Breast epithelium (tissue), 4 donors: ENCODE measurements around the gene PNPLA7. TPM values are rescaled to one million over a fixed set of nuclear protein-coding genes. Genes with fewer than 3 reads are reported as not detected.

Source experiments
- DNase-seq, 2 donors: peaks; one replicate each; pipeline ENCODE4 v3.0.0-alpha.2; 2019; ENCODE audit warnings: low spot score in 2 of 2
- H3K27ac ChIP-seq, 2 donors: fragments of 200-600 bp; sonication (generic) in 1 of 2; one replicate each; pipeline ENCODE4 v1.5.1; 2016 to 2019; ENCODE audit warnings: mild to moderate bottlenecking in 1 of 2
- H3K27me3 ChIP-seq, 2 donors: fragments of 200-600 bp; sonication (generic) in 1 of 2; one replicate each; pipeline versions ENCODE4 v1.5.1 to v1.6.0; 2017 to 2019; ENCODE audit warnings: control low read depth in 1 of 2, mild to moderate bottlenecking in 1 of 2
- H3K36me3 ChIP-seq: fragments of 200-600 bp; one replicate; pipeline ENCODE4 v1.5.1; 2019
- H3K4me1 ChIP-seq, 2 donors: fragments of 200-600 bp; sonication (generic); one replicate each; pipeline ENCODE4 v1.5.1; 2016 to 2019; ENCODE audit warnings: control low read depth in 1 of 2
- H3K4me3 ChIP-seq, 3 donors: fragments of 200-600 bp; sonication (generic); 1 replicate in 2 of 3; 2 replicates in 1 of 3; pipeline ENCODE4 v1.5.1; 2016 to 2019; ENCODE audit warnings: mild to moderate bottlenecking in 3 of 3, moderate library complexity in 2 of 3
- H3K9me3 ChIP-seq, 2 donors: fragments of 200-600 bp; sonication (generic) in 1 of 2; one replicate each; pipeline ENCODE4 v1.5.1; 2016 to 2019; ENCODE audit warnings: control low read depth in 1 of 2
- CTCF ChIP-seq, 3 donors: fragments of 450-650 bp; IDR thresholded peaks; one replicate each; pipeline ENCODE4 v1.5.1; 2016 to 2017; ENCODE audit warnings: antibody characterized with exemption in 3 of 3, mild to moderate bottlenecking in 3 of 3, moderate library complexity in 3 of 3
- POLR2A ChIP-seq: fragments of 450-650 bp; IDR thresholded peaks from one replicate; pipeline ENCODE4 v1.6.1; 2016; ENCODE audit warnings: antibody characterized with exemption, mild to moderate bottlenecking, moderate library complexity
- POLR2AphosphoS5 ChIP-seq, 3 donors: sonication (generic); formaldehyde crosslinking; IDR thresholded peaks; one replicate each; pipeline ENCODE4 v1.6.1; 2017; ENCODE audit warnings: antibody characterized with exemption in 3 of 3
- intact Hi-C: fragments of 100-400 bp; cut with DNase I; formaldehyde crosslinking; loops from one replicate; pipeline ENCODE4 v1.15.1; 2023; ENCODE audit warnings: low total_unique reads
- total RNA-seq, 3 donors: library from RNA; depleted of rRNA; stranded (reverse); fragments of >200 nt; gene quantifications; one replicate each; pipeline ENCODE4 v1.1.0, GENCODE V29; 2016

Gene PNPLA7
- total RNA-seq, 3 donors from 2014 or later, result 17.3 to 18.7 (median 17.7) TPM

GRCh38 chr9:137502008-137502911 lies 47.9 kb downstream of the PNPLA7 start:
- no peaks in the 10 kb centered on the region for H3K9me3 ChIP-seq
- intact Hi-C loops, result no loop called here
- no peak overlapping the region for H3K4me3 ChIP-seq
- H3K4me1 ChIP-seq, result no peaks in the 10 kb centered on the region
- no peak for DNase-seq
- no peak overlapping the region for H3K27ac ChIP-seq
- no peaks in the 10 kb centered on the region for H3K27me3 ChIP-seq
- peaks cover 7% of the 10 kb centered on the region for H3K36me3 ChIP-seq
- TF ChIP-seq CTCF (IDR thresholded peaks at IDR 0.05), result no peak
- TF ChIP-seq POLR2AphosphoS5 (IDR thresholded peaks at IDR 0.05), result no peak
- TF ChIP-seq POLR2A, result no peak

GRCh38 chr9:137501457-137501856 lies 48.7 kb downstream of the PNPLA7 start:
- Histone ChIP-seq H3K4me1 (no peaks in the 10 kb centered on the region), H3K27ac (no peak overlapping the region), H3K4me3 (no peak overlapping the region), H3K9me3 (no peaks in the 10 kb centered on the region), H3K36me3 (peaks cover 7% of the 10 kb centered on the region), H3K27me3 (no peaks in the 10 kb centered on the region)
- no peak for TF ChIP-seq CTCF (IDR thresholded peaks at IDR 0.05)
- TF ChIP-seq POLR2A, result no peak
- no peak for TF ChIP-seq POLR2AphosphoS5 (IDR thresholded peaks at IDR 0.05)
- intact Hi-C loops, result no loop called here
- no peak for DNase-seq

DNA sequence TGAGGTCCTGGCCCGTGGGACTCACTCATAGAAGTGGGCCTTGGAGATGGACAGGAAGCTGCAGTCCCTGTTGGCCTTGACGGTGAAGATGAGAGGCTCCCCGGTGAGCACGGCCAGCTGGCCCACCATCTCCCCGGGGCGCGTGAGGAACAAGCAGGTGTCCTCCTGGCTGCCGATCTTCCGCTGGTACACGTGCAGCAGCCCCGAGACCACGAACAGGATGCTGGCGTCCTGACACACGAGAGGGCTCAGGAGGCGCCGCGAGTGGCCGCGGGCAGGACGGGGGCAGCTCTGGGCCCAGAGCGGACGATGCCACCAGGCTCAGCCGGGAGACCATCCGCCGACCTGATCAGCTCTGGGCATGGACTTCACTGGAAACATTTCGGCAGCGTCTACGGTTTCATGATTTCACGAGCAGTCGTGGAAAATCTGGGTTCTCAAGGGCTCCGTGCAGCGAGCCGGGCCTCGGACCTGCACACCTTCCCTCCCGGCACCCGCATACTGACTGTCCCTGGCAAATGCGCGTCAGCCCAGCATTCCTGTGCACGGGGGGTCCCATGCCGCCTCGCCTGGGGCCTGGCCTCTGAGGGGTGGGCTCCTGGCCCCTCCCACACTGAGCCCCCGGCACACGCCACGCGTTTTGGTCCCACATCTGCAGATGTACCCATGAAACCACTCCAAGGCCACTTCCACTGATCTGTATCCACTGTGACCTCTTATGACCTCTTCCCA lies 49.4 kb downstream of the PNPLA7 start:
- Histone ChIP-seq H3K27ac (no peak overlapping the region), H3K9me3 (no peaks in the 10 kb centered on the region), H3K4me3 (no peak overlapping the region), H3K27me3 (no peaks in the 10 kb centered on the region), H3K36me3 (peaks cover 7% of the 10 kb centered on the region), H3K4me1 (no peaks in the 10 kb centered on the region)
- intact Hi-C loops, result no loop called here
- TF ChIP-seq CTCF (IDR thresholded peaks at IDR 0.05), result no peak
- no peak for TF ChIP-seq POLR2AphosphoS5 (IDR thresholded peaks at IDR 0.05)
- no peak for TF ChIP-seq POLR2A
- DNase-seq, result no peak

- intact Hi-C loops, result no loop called here
- Histone ChIP-seq H3K36me3 (peaks cover 7% of the 10 kb centered on the region), H3K9me3 (no peaks in the 10 kb centered on the region)
Observed at GRCh38 chr9:137499858-137500661, 50.1 kb downstream of the PNPLA7 start.

More at GRCh38 chr9:137499858-137500661, 50.1 kb downstream of the PNPLA7 start:
- no peak for DNase-seq
- Histone ChIP-seq H3K27ac (no peak overlapping the region), H3K27me3 (no peaks in the 10 kb centered on the region), H3K4me3 (no peak overlapping the region), H3K4me1 (no peaks in the 10 kb centered on the region)
- TF ChIP-seq CTCF (IDR thresholded peaks at IDR 0.05) (no peak), POLR2A (no peak), POLR2AphosphoS5 (IDR thresholded peaks at IDR 0.05) (no peak)
